SH-SY5Y (cell line): ENCODE measurements around the gene SEC61A1.

Source experiments
- GATA2 ChIP-seq: IDR thresholded peaks from 2 replicates; pipeline ENCODE4 v1.6.1; 2011; ENCODE audit warnings: mild to moderate bottlenecking, low read depth, low read length
- GATA3 ChIP-seq: IDR thresholded peaks from 2 replicates; pipeline ENCODE4 v1.6.1; 2011; ENCODE audit warnings: low read depth, mild to moderate bottlenecking, low read length, moderate library complexity

- TF ChIP-seq GATA3, result no peak
- TF ChIP-seq GATA2, result no peak
Observed at GRCh38 chr3:128081226-128081625, 29.0 kb downstream of the SEC61A1 start.
